Small intestine (tissue), 7 donors: Measurements from ENCODE around the gene SMYD5. TPM values are rescaled to one million over a fixed set of nuclear protein-coding genes. Genes with fewer than 3 reads are reported as not detected.

Experiments used
- DNase-seq, 2 donors: peaks; one replicate each; pipeline versions ENCODE4 v3.0.0 to v3.0.0-alpha.2; 2013
- FAIRE-seq: peaks from 2 replicates; lab custom pipeline; 2012; peaks lifted over from hg19 to GRCh38; lab: Jason Lieb, UNC
- H3K27ac ChIP-seq, 3 donors: one replicate each; pipeline ENCODE4 v1.5.1; 2013; ENCODE audit warnings: low read length in 2 of 3, mild to moderate bottlenecking in 2 of 3, control low read depth in 1 of 3, inconsistent platforms in 1 of 3, low read depth in 1 of 3, moderate library complexity in 1 of 3
- H3K27me3 ChIP-seq, 3 donors: one replicate each; pipeline ENCODE4 v1.6.1; 2013; ENCODE audit warnings: low read length in 3 of 3, inconsistent platforms in 1 of 3; ENCODE audit not compliant: control insufficient read depth in 3 of 3, insufficient read depth in 3 of 3
- H3K36me3 ChIP-seq, 3 donors: one replicate each; pipeline ENCODE4 v1.6.1; 2013; ENCODE audit warnings: low read length in 3 of 3, inconsistent platforms in 1 of 3, low read depth in 1 of 3, mild to moderate bottlenecking in 1 of 3, moderate library complexity in 1 of 3; ENCODE audit not compliant: control insufficient read depth in 3 of 3, insufficient read depth in 2 of 3
- H3K4me1 ChIP-seq, 3 donors: one replicate each; pipeline ENCODE4 v1.6.1; 2013; ENCODE audit warnings: low read length in 2 of 3, inconsistent platforms in 1 of 3, low read depth in 1 of 3, mild to moderate bottlenecking in 1 of 3, moderate library complexity in 1 of 3; ENCODE audit not compliant: control insufficient read depth in 3 of 3, insufficient read depth in 2 of 3
- H3K4me3 ChIP-seq, 3 donors: one replicate each; pipeline ENCODE4 v1.5.1; 2013; ENCODE audit warnings: low read length in 3 of 3, control low read depth in 1 of 3, inconsistent platforms in 1 of 3, low read depth in 1 of 3, mild to moderate bottlenecking in 1 of 3, moderate library complexity in 1 of 3
- H3K9me3 ChIP-seq, 2 donors: one replicate each; pipeline ENCODE4 v1.6.1; 2013; ENCODE audit warnings: low read depth in 1 of 2, low read length in 1 of 2; ENCODE audit not compliant: control insufficient read depth in 2 of 2, insufficient read depth in 1 of 2
- WGBS, 3 donors: extraction: QIAGEN DNeasy Blood & Tissue Kit; methylation state at CpG; one replicate each; pipeline ENCODE4 v1.1.7; 2013; 5-methylcytosine and 5-hydroxymethylcytosine counted together
- polyA plus RNA-seq, 4 donors: library from polyadenylated mRNA; stranded (reverse) in 3 of 4; unstranded in 1 of 4; fragments of 200-250 nt in 3 of 4; fragments of 120-200 nt in 1 of 4; gene quantifications; one replicate each; pipeline versions ENCODE4 v1.2.1 to v1.2.3, GENCODE V29; 2013
- donor health status: healthy with polysubstance abuse.
- donor health status: control.
- donor health status: control.
- donor health status: Bipolar disorder and iron deficiency.
- donor health status: healthy.

Gene SMYD5
- polyA plus RNA-seq, 4 donors = 3.1 to 26.2 (median 10.7) TPM

- Histone ChIP-seq H3K4me1 (no peaks in the 10 kb centered on the region), H3K27me3 (no peaks in the 10 kb centered on the region), H3K36me3 (peaks cover 23 to 76% (median 27%) of the 10 kb centered on the region in 3 donors), H3K9me3 (no peaks in the 10 kb centered on the region), H3K27ac (no peak overlapping the region), H3K4me3 (no peak overlapping the region)
- FAIRE-seq (no peak), DNase-seq (no peak)
- 90 to 92% (median 91%) methylated on average over 17 of the region's 17 CpGs for WGBS, 3 donors
Observed at GRCh38 chr2:73252238-73253027, 38.4 kb downstream of the SMYD5 start.

DNA sequence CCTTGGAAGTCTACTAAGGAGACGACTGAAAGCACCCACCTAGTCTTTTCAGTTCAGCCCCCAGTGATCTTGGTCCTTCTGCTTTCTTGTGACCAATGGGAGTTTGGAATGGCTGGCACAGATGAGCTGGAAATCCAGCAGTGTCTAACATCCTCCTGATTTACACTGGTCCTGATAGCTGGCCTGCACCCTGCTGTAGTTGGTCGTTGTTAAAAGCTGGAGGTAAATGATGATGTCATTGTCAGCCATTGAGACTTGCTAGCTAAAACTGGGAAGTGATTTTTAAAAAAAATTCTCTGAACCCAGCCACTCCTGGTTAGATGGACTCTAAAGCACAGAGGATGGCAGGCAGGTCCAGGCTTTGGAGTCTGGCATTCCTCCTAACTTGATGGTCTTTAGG lies 39.4 kb downstream of the SMYD5 start:
- Histone ChIP-seq H3K36me3 (peaks cover 15 to 69% (median 21%) of the 10 kb centered on the region in 3 donors), H3K27ac (no peak overlapping the region), H3K27me3 (no peaks in the 10 kb centered on the region), H3K4me3 (no peak overlapping the region), H3K9me3 (no peaks in the 10 kb centered on the region), H3K4me1 (no peaks in the 10 kb centered on the region)
- FAIRE-seq (no peak), DNase-seq (no peak)
- WGBS, 3 donors = 50 to 68% (median 58%) methylated on average over 2 of the region's 2 CpGs

DNA sequence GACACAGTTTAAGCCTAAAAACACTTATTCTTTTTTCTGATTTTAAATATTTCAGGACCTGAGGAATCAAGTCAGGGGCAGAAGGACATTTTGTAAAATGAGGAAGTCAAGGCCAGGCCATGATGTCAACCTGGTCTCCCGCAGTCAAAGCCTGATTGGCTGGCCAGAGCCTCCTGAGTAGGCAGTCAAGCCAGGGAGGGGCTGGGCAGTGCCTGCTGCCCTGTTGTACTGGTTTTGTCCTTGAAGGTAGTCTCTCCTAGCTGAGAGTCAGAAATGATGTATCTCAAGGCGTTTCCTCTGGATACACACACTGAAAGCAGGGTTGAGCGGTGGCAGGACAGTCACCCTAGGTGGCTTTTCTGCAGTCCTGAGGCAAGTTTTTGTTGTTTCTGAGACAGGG lies 39.9 kb downstream of the SMYD5 start:
- no peaks in the 10 kb centered on the region for H3K9me3 ChIP-seq
- DNase-seq = no peak
- H3K27me3 ChIP-seq = no peaks in the 10 kb centered on the region
- no peaks in the 10 kb centered on the region for H3K4me1 ChIP-seq
- FAIRE-seq = no peak
- no peak overlapping the region for H3K4me3 ChIP-seq
- peaks cover 11 to 66% (median 18%) of the 10 kb centered on the region in 3 donors for H3K36me3 ChIP-seq
- no peak overlapping the region for H3K27ac ChIP-seq
- whole genome bisulfite sequencing, 3 donors = 92 to 96% (median 95%) methylated on average over 3 of the region's 3 CpGs

- H3K4me3 ChIP-seq = no peak overlapping the region
- FAIRE-seq (no peak), DNase-seq (no peak)
- H3K9me3 ChIP-seq = no peaks in the 10 kb centered on the region
- no peaks in the 10 kb centered on the region for H3K4me1 ChIP-seq
- 93 to 96% (median 93%) methylated on average over 7 of the region's 7 CpGs for WGBS, 3 donors
- no peak overlapping the region for H3K27ac ChIP-seq
- peaks cover 10 to 64% (median 16%) of the 10 kb centered on the region in 3 donors for H3K36me3 ChIP-seq
- H3K27me3 ChIP-seq = no peaks in the 10 kb centered on the region
Observed at GRCh38 chr2:73254343-73255006, 40.4 kb downstream of the SMYD5 start.

GRCh38 chr2:73255007-73255644 lies 41.1 kb downstream of the SMYD5 start:
- no peak overlapping the region for H3K27ac ChIP-seq
- 62 to 65% (median 65%) methylated on average over 4 of the region's 4 CpGs for WGBS, 3 donors
- no peaks in the 10 kb centered on the region for H3K27me3 ChIP-seq
- peaks cover 10 to 61% (median 16%) of the 10 kb centered on the region in 3 donors for H3K36me3 ChIP-seq
- H3K9me3 ChIP-seq = no peaks in the 10 kb centered on the region
- no peak overlapping the region for H3K4me3 ChIP-seq
- no peaks in the 10 kb centered on the region for H3K4me1 ChIP-seq
- no peak for DNase-seq
- no peak for FAIRE-seq

DNA sequence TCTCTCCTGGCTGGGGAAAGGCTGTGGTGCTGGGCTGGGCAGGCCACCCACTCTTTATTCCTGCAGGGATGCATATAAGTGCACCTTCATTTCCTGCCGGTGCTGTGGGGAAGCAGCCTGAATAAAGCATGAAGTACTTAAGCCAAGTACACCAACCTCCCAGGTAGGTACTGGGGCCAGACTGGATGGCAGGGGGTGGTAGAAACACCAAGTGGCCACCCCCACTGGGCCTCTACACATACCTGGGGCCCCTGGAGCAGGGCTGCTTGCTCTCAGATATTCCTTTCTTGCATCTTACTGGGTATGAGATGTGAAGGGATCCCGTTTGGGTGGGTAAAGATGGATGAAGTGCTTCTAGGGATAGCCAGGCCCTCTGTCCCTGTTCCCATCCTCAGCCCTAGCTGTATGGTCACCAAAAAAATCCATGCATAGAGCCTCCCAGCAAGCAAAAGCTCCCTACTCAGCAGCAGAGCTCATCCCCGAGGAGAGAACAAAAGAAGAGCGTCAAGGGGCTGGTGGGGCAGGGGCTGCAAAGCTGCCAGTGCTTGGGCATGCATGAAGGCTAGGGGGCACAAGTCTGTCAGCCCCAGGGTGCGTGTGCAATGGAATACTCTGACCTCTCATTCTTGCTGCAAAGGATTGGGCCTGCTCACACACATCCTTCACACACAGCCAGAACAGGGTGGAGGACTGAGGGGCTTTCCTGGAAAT lies 42.0 kb downstream of the SMYD5 start:
- WGBS, 3 donors = 69 to 79% (median 75%) methylated on average over 5 of the region's 5 CpGs
- no peak overlapping the region for H3K27ac ChIP-seq
- DNase-seq (no peak), FAIRE-seq (no peak)
- H3K4me3 ChIP-seq = no peak overlapping the region
- peaks cover 5 to 52% (median 9%) of the 10 kb centered on the region in 3 donors for H3K36me3 ChIP-seq
- H3K4me1 ChIP-seq = no peaks in the 10 kb centered on the region
- no peaks in the 10 kb centered on the region for H3K9me3 ChIP-seq
- H3K27me3 ChIP-seq = no peaks in the 10 kb centered on the region

DNA sequence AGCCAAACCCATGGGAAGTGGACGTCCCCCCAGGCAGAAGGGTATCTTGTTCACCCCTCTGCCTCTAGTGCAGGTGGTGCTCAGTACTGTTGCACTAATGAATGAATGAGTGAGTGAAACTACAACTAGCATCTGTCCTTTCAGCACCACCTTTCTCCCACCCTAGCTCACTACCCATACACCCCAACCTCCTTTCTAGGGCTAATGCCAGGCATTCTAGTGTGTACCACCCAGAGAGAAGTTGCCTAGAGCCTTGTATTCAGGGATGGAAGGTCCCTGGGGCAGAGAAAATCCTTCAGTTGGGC lies 42.5 kb downstream of the SMYD5 start:
- Histone ChIP-seq H3K9me3 (no peaks in the 10 kb centered on the region), H3K36me3 (peaks cover 3 to 47% (median 6%) of the 10 kb centered on the region in 3 donors), H3K4me3 (no peak overlapping the region), H3K27me3 (no peaks in the 10 kb centered on the region), H3K27ac (no peak overlapping the region), H3K4me1 (no peaks in the 10 kb centered on the region)
- FAIRE-seq = no peak
- 60 to 83% (median 71%) methylated on average over 1 of the region's 1 CpG for WGBS, 3 donors
- no peak for DNase-seq

- H3K4me3 ChIP-seq = no peak overlapping the region
- peaks cover 3 to 43% (median 6%) of the 10 kb centered on the region in 3 donors for H3K36me3 ChIP-seq
- FAIRE-seq = no peak
- no peaks in the 10 kb centered on the region for H3K9me3 ChIP-seq
- no peaks in the 10 kb centered on the region for H3K4me1 ChIP-seq
- H3K27me3 ChIP-seq = no peaks in the 10 kb centered on the region
- H3K27ac ChIP-seq = no peak overlapping the region
- WGBS, 3 donors = 88 to 97% (median 97%) methylated on average over 2 of the region's 2 CpGs
- DNase-seq = no peak
Observed at GRCh38 chr2:73257021-73257420, 43.0 kb downstream of the SMYD5 start.
